Esophagus squamous epithelium (tissue), 5 donors: Measurements from ENCODE around the gene SAYSD1. TPM values are rescaled to one million over a fixed set of nuclear protein-coding genes. Genes with fewer than 3 reads are reported as not detected.

Experiments
- DNase-seq: peaks from one replicate; lab custom pipeline; 2025; lab: John Stamatoyannopoulos, UW
- H3K27ac ChIP-seq, 4 donors: fragments of 200-600 bp; sonication (generic); one replicate each; pipeline ENCODE4 v1.5.1; 2016 to 2019; ENCODE audit warnings: mild to moderate bottlenecking in 1 of 4
- H3K27me3 ChIP-seq, 4 donors: fragments of 200-600 bp; sonication (generic); 1 replicate in 3 of 4; 2 replicates in 1 of 4; pipeline versions ENCODE4 v1.5.1 to v1.6.0; 2017 to 2021; ENCODE audit warnings: antibody characterized with exemption in 1 of 4
- H3K36me3 ChIP-seq, 3 donors: fragments of 200-600 bp; sonication (generic); one replicate each; pipeline ENCODE4 v1.5.1; 2016 to 2019
- H3K4me1 ChIP-seq, 3 donors: fragments of 200-600 bp; sonication (generic); one replicate each; pipeline ENCODE4 v1.5.1; 2017 to 2019
- H3K4me3 ChIP-seq, 4 donors: fragments of 200-600 bp; sonication (generic); 1 replicate in 3 of 4; 2 replicates in 1 of 4; pipeline ENCODE4 v1.5.1; 2016 to 2019; ENCODE audit warnings: mild to moderate bottlenecking in 2 of 4, moderate library complexity in 1 of 4
- H3K9me3 ChIP-seq, 3 donors: fragments of 200-600 bp; sonication (generic); one replicate each; pipeline ENCODE4 v1.5.1; 2016 to 2019
- CTCF ChIP-seq, 6 experiments: fragments of 450-650 bp in 4 of 6; fragments of 200-600 bp in 2 of 6; sonication (generic) in 2 of 6; IDR thresholded peaks; one replicate each; pipeline ENCODE4 v1.5.1; 2016 to 2019; ENCODE audit warnings: antibody characterized with exemption in 6 of 6, mild to moderate bottlenecking in 4 of 6, moderate library complexity in 4 of 6
- POLR2A ChIP-seq, 4 donors: fragments of 450-650 bp; IDR thresholded peaks; one replicate each; pipeline ENCODE4 v1.6.1; 2017; ENCODE audit warnings: antibody characterized with exemption in 4 of 4, mild to moderate bottlenecking in 4 of 4, moderate library complexity in 3 of 4
- WGBS, 2 donors: methylation state at CpG; one replicate each; pipeline ENCODE4 v1.1.5; 2018; 5-methylcytosine and 5-hydroxymethylcytosine counted together
- intact Hi-C: fragments of 100-400 bp; cut with DNase I; formaldehyde crosslinking; loops from one replicate; pipeline ENCODE4 v1.15.0; 2022
- total RNA-seq, 4 donors: library from RNA; depleted of rRNA; stranded (reverse); fragments of >200 nt; gene quantifications; one replicate each; pipeline ENCODE4 v1.1.0, GENCODE V29; 2016
- donor health status: DM: yes; HTN: yes; CAD: no.

SAYSD1 gene
- total RNA-seq, 4 donors from 2014 or later = 11.0 to 12.6 (median 11.6) TPM

- Histone ChIP-seq H3K27me3 (peaks cover 0 to 15% (median 0%) of the 10 kb centered on the region in 4 donors), H3K4me1 (peaks cover 0 to 3% (median 0%) of the 10 kb centered on the region in 3 donors), H3K9me3 (no peaks in the 10 kb centered on the region), H3K36me3 (no peaks in the 10 kb centered on the region), H3K27ac (no peak overlapping the region), H3K4me3 (no peak overlapping the region)
- no peak for DNase-seq
- WGBS, 2 donors = 57 to 64% methylated on average over 1 of the region's 1 CpG
- intact Hi-C loops = no loop called here
- TF ChIP-seq CTCF (IDR thresholded peaks at IDR 0.05) (no peak), POLR2A (IDR thresholded peaks at IDR 0.05) (no peak)
These were observed 22.9 kb downstream of the SAYSD1 start for GRCh38 chr6:39092124-39092523.

GRCh38 chr6:39091220-39091619 lies 23.8 kb downstream of the SAYSD1 start:
- no peak for DNase-seq
- Histone ChIP-seq H3K27ac (no peak overlapping the region), H3K4me3 (no peak overlapping the region), H3K9me3 (no peaks in the 10 kb centered on the region), H3K4me1 (peaks cover 0 to 3% (median 0%) of the 10 kb centered on the region in 3 donors), H3K36me3 (no peaks in the 10 kb centered on the region), H3K27me3 (peaks cover 0 to 21% (median 0%) of the 10 kb centered on the region in 4 donors)
- intact Hi-C loops = no loop called here
- WGBS, 2 donors = 41 to 42% methylated on average over 7 of the region's 7 CpGs
- TF ChIP-seq CTCF (IDR thresholded peaks at IDR 0.05) (no peak), POLR2A (IDR thresholded peaks at IDR 0.05) (no peak)

- intact Hi-C loops = no loop called here
- Histone ChIP-seq H3K36me3 (no peaks in the 10 kb centered on the region), H3K4me3 (no peak overlapping the region), H3K27me3 (peaks cover 0 to 30% (median 0%) of the 10 kb centered on the region in 4 donors), H3K9me3 (no peaks in the 10 kb centered on the region), H3K4me1 (peaks cover 0 to 3% (median 0%) of the 10 kb centered on the region in 3 donors), H3K27ac (no peak overlapping the region)
- DNase-seq = no peak
- TF ChIP-seq CTCF (IDR thresholded peaks at IDR 0.05) (no peak), POLR2A (IDR thresholded peaks at IDR 0.05) (no peak)
- WGBS, 2 donors = 56 to 66% methylated on average over 4 of the region's 4 CpGs
These were observed 24.9 kb downstream of the SAYSD1 start for GRCh38 chr6:39090036-39090435.

- DNase-seq = no peak
- no peaks in the 10 kb centered on the region for H3K9me3 ChIP-seq
These were observed 26.7 kb downstream of the SAYSD1 start for GRCh38 chr6:39088331-39088730.

GRCh38 chr6:39087197-39087596 lies 27.8 kb downstream of the SAYSD1 start:
- no peak overlapping the region for H3K4me3 ChIP-seq
- no peak overlapping the region for H3K27ac ChIP-seq
- 76 to 80% methylated on average over 4 to 7 of the region's 7 CpGs for WGBS, 2 donors
- no peaks in the 10 kb centered on the region for H3K9me3 ChIP-seq
- intact Hi-C loops = no loop called here
- H3K4me1 ChIP-seq = peaks cover 0 to 3% (median 0%) of the 10 kb centered on the region in 3 donors
- H3K27me3 ChIP-seq = peaks cover 0 to 55% (median 0%) of the 10 kb centered on the region in 4 donors
- no peak for DNase-seq
- no peak for TF ChIP-seq CTCF (IDR thresholded peaks at IDR 0.05)
- no peak for TF ChIP-seq POLR2A (IDR thresholded peaks at IDR 0.05)
- H3K36me3 ChIP-seq = no peaks in the 10 kb centered on the region

More at GRCh38 chr6:39088331-39088730, 26.7 kb downstream of the SAYSD1 start:
- Histone ChIP-seq H3K27ac (no peak overlapping the region), H3K4me3 (no peak overlapping the region), H3K27me3 (peaks cover 0 to 47% (median 0%) of the 10 kb centered on the region in 4 donors), H3K4me1 (peaks cover 0 to 3% (median 0%) of the 10 kb centered on the region in 3 donors), H3K36me3 (no peaks in the 10 kb centered on the region)
- TF ChIP-seq POLR2A (IDR thresholded peaks at IDR 0.05) (no peak), CTCF (IDR thresholded peaks at IDR 0.05) (peak in 1 of 6 experiments; percentile 23)
- intact Hi-C loops = no loop called here
- WGBS, 2 donors = 30 to 36% methylated on average over 3 to 4 of the region's 4 CpGs
